Cardiac muscle cell (in vitro differentiated cells and primary cell): ENCODE measurements around the gene SRP9. TPM values are rescaled to one million over a fixed set of nuclear protein-coding genes. Genes with fewer than 3 reads are reported as not detected.
"Not testable (repeated sequence)": the region's sequence is repeated elsewhere in the genome, so short reads cannot be mapped to it uniquely, and the experiment has no call there.

ENCODE experiments used
- DNase-seq, 2 donors: peaks; one replicate each; pipeline versions ENCODE4 v3.0.0 to v3.0.0-alpha.2; 2010 to 2017; ENCODE audit warnings: low read depth in 1 of 2, low spot score in 1 of 2
- H3K27ac ChIP-seq: fragments of 200-600 bp; sonication (generic); 2 replicates; pipeline ENCODE4 v1.5.1; 2016
- H3K27me3 ChIP-seq: fragments of 200-600 bp; sonication (generic); 2 replicates; pipeline ENCODE4 v1.6.0; 2016; ENCODE audit warnings: control low read depth
- H3K36me3 ChIP-seq: fragments of 200-600 bp; sonication (generic); 2 replicates; pipeline ENCODE4 v1.5.1; 2016; ENCODE audit warnings: control low read depth
- H3K4me1 ChIP-seq: fragments of 200-600 bp; sonication (generic); 2 replicates; pipeline ENCODE4 v1.8.1; 2017; ENCODE audit warnings: low read depth, mild to moderate bottlenecking, mixed run types
- H3K4me3 ChIP-seq: fragments of 200-600 bp; sonication (generic); 2 replicates; pipeline ENCODE4 v1.5.1; 2016; ENCODE audit warnings: mild to moderate bottlenecking
- H3K9me3 ChIP-seq: fragments of 200-600 bp; sonication (generic); 2 replicates; pipeline ENCODE4 v1.5.1; 2017; ENCODE audit warnings: low read depth, mild to moderate bottlenecking, control low read depth
- CTCF ChIP-seq: IDR thresholded peaks from 2 replicates; pipeline ENCODE4 v1.5.1; 2012; ENCODE audit warnings: low read depth, mild to moderate bottlenecking, low read length
- polyA plus RNA-seq: library from polyadenylated mRNA; unstranded; fragments of >200 nt; fragmentation: Nextera tagmentation; extraction: Ambion mirVana; gene quantifications from 2 replicates; pipeline ENCODE4 v1.2.1, GENCODE V29; 2016
- total RNA-seq: library from RNA; depleted of rRNA; stranded (reverse); fragments of >200 nt; gene quantifications from 2 replicates; pipeline ENCODE4 v1.2.3, GENCODE V29; 2016

SRP9 gene
- total and polyA plus RNA-seq, 2 experiments from 2014 or later = 167 to 466 TPM

GRCh38 chr1:225780134-225780533 lies 2.5 kb downstream of the SRP9 start:
- no peak overlapping the region for H3K27ac ChIP-seq
- H3K9me3 ChIP-seq = no peaks in the 10 kb centered on the region
- no peak for DNase-seq
- H3K27me3 ChIP-seq = no peaks in the 10 kb centered on the region
- H3K36me3 ChIP-seq = peaks cover 10% of the 10 kb centered on the region
- TF ChIP-seq CTCF = no peak
- no peak overlapping the region for H3K4me3 ChIP-seq
- H3K4me1 ChIP-seq = peaks cover 9% of the 10 kb centered on the region

GRCh38 chr1:225780630-225781029 lies 3.0 kb downstream of the SRP9 start:
- TF ChIP-seq CTCF = no peak
- DNase-seq = no peak
- no peak overlapping the region for H3K27ac ChIP-seq
- H3K4me3 ChIP-seq = no peak overlapping the region
- H3K36me3 ChIP-seq = peaks cover 11% of the 10 kb centered on the region
- no peaks in the 10 kb centered on the region for H3K27me3 ChIP-seq
- H3K9me3 ChIP-seq = no peaks in the 10 kb centered on the region
- peaks cover 9% of the 10 kb centered on the region for H3K4me1 ChIP-seq

GRCh38 chr1:225789142-225789541 lies 11.5 kb downstream of the SRP9 start:
- peaks cover 39% of the 10 kb centered on the region for H3K36me3 ChIP-seq

GRCh38 chr1:225794954-225795353 lies 17.3 kb downstream of the SRP9 start:
- Histone ChIP-seq H3K4me3 (no peak overlapping the region), H3K36me3 (peaks cover 8% of the 10 kb centered on the region), H3K27me3 (no peaks in the 10 kb centered on the region), H3K4me1 (no peaks in the 10 kb centered on the region), H3K27ac (no peak overlapping the region), H3K9me3 (peaks cover 5% of the 10 kb centered on the region)
- no peak for DNase-seq
- TF ChIP-seq CTCF = no peak

More at GRCh38 chr1:225789142-225789541, 11.5 kb downstream of the SRP9 start:
- not testable (repeated sequence) for DNase-seq, H3K27ac ChIP-seq, H3K4me1 ChIP-seq, H3K9me3 ChIP-seq, H3K4me3 ChIP-seq, H3K27me3 ChIP-seq

GRCh38 chr1:225796097-225796496 lies 18.5 kb downstream of the SRP9 start:
- not testable (repeated sequence) for DNase-seq, H3K36me3 ChIP-seq, H3K4me3 ChIP-seq, H3K4me1 ChIP-seq, H3K27ac ChIP-seq, H3K9me3 ChIP-seq, H3K27me3 ChIP-seq

GRCh38 chr1:225801146-225801545 lies 23.5 kb downstream of the SRP9 start:
- H3K4me1 ChIP-seq, H3K27ac ChIP-seq, H3K9me3 ChIP-seq, H3K4me3 ChIP-seq, DNase-seq, H3K36me3 ChIP-seq, H3K27me3 ChIP-seq: not testable (repeated sequence)

GRCh38 chr1:225806249-225806648 lies 28.6 kb downstream of the SRP9 start:
- no peak for DNase-seq
- no peak for TF ChIP-seq CTCF
- Histone ChIP-seq H3K4me1 (peaks cover 6% of the 10 kb centered on the region), H3K27ac (no peak overlapping the region), H3K9me3 (no peaks in the 10 kb centered on the region), H3K27me3 (no peaks in the 10 kb centered on the region), H3K4me3 (no peak overlapping the region), H3K36me3 (no peaks in the 10 kb centered on the region)

GRCh38 chr1:225806736-225807135 lies 29.1 kb downstream of the SRP9 start:
- H3K4me1 ChIP-seq = peaks cover 11% of the 10 kb centered on the region
- H3K4me3 ChIP-seq, H3K36me3 ChIP-seq, H3K27me3 ChIP-seq, H3K9me3 ChIP-seq, DNase-seq, H3K27ac ChIP-seq: not testable (repeated sequence)
